K562 (cell line): ENCODE measurements around the gene AKAP3. TPM values are rescaled to one million over a fixed set of nuclear protein-coding genes. Genes with fewer than 3 reads are reported as not detected.

Experiments used
- ATAC-seq: fragments of 200-7000 bp; cut with Tn5 transposase; 3 replicates; pipeline ENCODE4 v1.9.1; 2020; ENCODE audit warnings: moderate library complexity
- BruUV-seq: library from RNA; stranded (reverse); fragments of 400-500 nt; replicated peaks from 2 replicates; lab custom pipeline; 2021; lab: Mats Ljungman, UMichigan
- CTCF ChIA-PET: fragments of 300-600 bp; formaldehyde crosslinking; extraction: SDS; loops from one replicate; lab custom pipeline; 2021; ENCODE audit warnings: low intra/inter-chr PET ratio; lab: Yijun Ruan, JAX
- POLR2A ChIA-PET: fragments of 300-600, 350-650 bp; sonication (Branson Sonifier 250); formaldehyde crosslinking; extraction: SDS; loops from one replicate; lab custom pipeline; 2021; ENCODE audit warnings: antibody characterized with exemption, inconsistent platforms; lab: Yijun Ruan, JAX
- DNase-seq, 4 experiments: peaks; one replicate each; pipeline versions ENCODE4 v3.0.0 to v3.0.0-alpha.2; 2011 to 2018; ENCODE audit warnings: low spot score in 3 of 4, mixed read lengths in 3 of 4; ENCODE audit errors: extremely low read depth in 1 of 4
- FAIRE-seq: peaks from 2 replicates; lab custom pipeline; 2011; peaks lifted over from hg19 to GRCh38; lab: Jason Lieb, UNC
- H2AFZ ChIP-seq: 2 replicates; pipeline ENCODE4 v1.6.0; 2011; ENCODE audit warnings: low read depth, low read length, control low read depth, inconsistent platforms
- H3K27ac ChIP-seq: fragments of 200-600 bp; 3 replicates; pipeline ENCODE4 v1.8.0; 2011; ENCODE audit warnings: low read depth, mild to moderate bottlenecking, control low read depth, inconsistent platforms, low read length, moderate library complexity, mixed read lengths; ENCODE audit errors: extremely low read depth
- H3K27me3 ChIP-seq, 2 experiments: fragments of 300-600 bp in 1 of 2; 2 replicates in 1 of 2; 3 replicates in 1 of 2; pipeline versions ENCODE4 v1.6.0 to v1.8.0; 2011; ENCODE audit warnings: inconsistent platforms in 2 of 2, low read length in 2 of 2, mild to moderate bottlenecking in 1 of 2, mixed read lengths in 1 of 2, moderate library complexity in 1 of 2; ENCODE audit not compliant: control insufficient read depth in 2 of 2, insufficient read depth in 2 of 2
- H3K36me3 ChIP-seq: fragments of 300-600 bp; 3 replicates; pipeline ENCODE4 v1.8.0; 2011; ENCODE audit warnings: mild to moderate bottlenecking, low read length, inconsistent platforms; ENCODE audit not compliant: control insufficient read depth, insufficient read depth
- H3K4me1 ChIP-seq, 2 experiments: fragments of 200-600 bp in 1 of 2; replicated peaks in 1 of 2; 2 replicates in 1 of 2; 3 replicates in 1 of 2; pipeline versions ENCODE4 v1.5.1 to v1.8.0; 2011; ENCODE audit warnings: inconsistent platforms in 2 of 2, low read length in 2 of 2, mild to moderate bottlenecking in 1 of 2, mixed read lengths in 1 of 2, moderate library complexity in 1 of 2; ENCODE audit not compliant: control insufficient read depth in 2 of 2, insufficient read depth in 2 of 2
- H3K4me2 ChIP-seq: 2 replicates; pipeline ENCODE4 v1.6.1; 2011; ENCODE audit warnings: low read length, control low read depth, inconsistent platforms, mixed read lengths; ENCODE audit not compliant: insufficient read depth
- H3K4me3 ChIP-seq: fragments of 200-600 bp; sonication (generic), shearing (Covaris generic); 2 replicates; pipeline ENCODE4 v1.5.1; 2016; ENCODE audit warnings: control low read depth, inconsistent platforms
- H3K79me2 ChIP-seq: fragments of 200-600 bp; 3 replicates; pipeline ENCODE4 v1.8.0; 2011; ENCODE audit warnings: low read length, inconsistent platforms; ENCODE audit not compliant: control insufficient read depth, insufficient read depth
- H3K9ac ChIP-seq, 2 experiments: 2 replicates each; pipeline versions ENCODE4 v1.6.0 to v1.6.1; 2011; ENCODE audit warnings: low read depth in 2 of 2, low read length in 2 of 2, control low read depth in 1 of 2, inconsistent platforms in 1 of 2, mild to moderate bottlenecking in 1 of 2, mixed read lengths in 1 of 2; ENCODE audit not compliant: insufficient read depth in 1 of 2
- H3K9me1 ChIP-seq: one replicate; pipeline ENCODE4 v1.6.0; 2011; ENCODE audit warnings: inconsistent platforms, mild to moderate bottlenecking, low read length, moderate library complexity; ENCODE audit not compliant: control insufficient read depth, insufficient read depth
- H3K9me3 ChIP-seq: replicated peaks from 2 replicates; pipeline ENCODE4 v1.5.1; 2011; ENCODE audit warnings: low read depth, low read length, inconsistent platforms; ENCODE audit not compliant: control insufficient read depth, insufficient read depth
- H4K20me1 ChIP-seq: replicated peaks from 2 replicates; pipeline ENCODE4 v1.6.1; 2011; ENCODE audit warnings: low read length, inconsistent platforms, mixed read lengths; ENCODE audit not compliant: control insufficient read depth, insufficient read depth
- ARID1B ChIP-seq: fragments of 450-650 bp; IDR thresholded peaks from 2 replicates; pipeline ENCODE4 v1.6.1; 2016; ENCODE audit warnings: antibody characterized with exemption, mild to moderate bottlenecking, inconsistent platforms
- ARID2 ChIP-seq: fragments of 450-650 bp; IDR thresholded peaks from 2 replicates; pipeline ENCODE4 v1.6.1; 2017; ENCODE audit warnings: antibody characterized with exemption, mild to moderate bottlenecking
- CBX1 ChIP-seq: sonication (generic); IDR thresholded peaks from 2 replicates; pipeline ENCODE4 v1.6.1; 2016; ENCODE audit warnings: antibody characterized with exemption, low read depth, mild to moderate bottlenecking
- CEBPZ ChIP-seq: fragments of 150-350 bp; IDR thresholded peaks from 2 replicates; pipeline ENCODE4 v1.6.1; 2014; ENCODE audit warnings: low read depth, mild to moderate bottlenecking, low read length, borderline replicate concordance
- CREB1 ChIP-seq, 2 experiments: sonication (generic) in 1 of 2; formaldehyde crosslinking in 1 of 2; IDR thresholded peaks; 2 replicates each; pipeline versions ENCODE4 v1.6.1 to v1.8.0; 2012 to 2022; ENCODE audit warnings: inconsistent platforms in 1 of 2, mild to moderate bottlenecking in 1 of 2, missing genetic modification reagents in 1 of 2, moderate library complexity in 1 of 2
- LEF1 ChIP-seq: fragments of 450-650 bp; IDR thresholded peaks from 2 replicates; pipeline ENCODE4 v1.6.1; 2016; ENCODE audit warnings: mild to moderate bottlenecking
- MEF2D ChIP-seq: conservative IDR thresholded peaks from 2 replicates; pipeline ENCODE4 v1.6.1; 2016; ENCODE audit warnings: low read depth, missing genetic modification characterization, missing compliant biosample characterization
- MNT ChIP-seq, 2 experiments: fragments of 450-650 bp; conservative IDR thresholded peaks; 2 replicates each; pipeline ENCODE4 v1.6.1; 2017; ENCODE audit warnings: mild to moderate bottlenecking in 2 of 2, moderate library complexity in 2 of 2
- SRSF3 ChIP-seq: fragments of 200-400 bp; formaldehyde crosslinking; IDR thresholded peaks from 2 replicates; pipeline ENCODE4 v1.6.1; 2016; ENCODE audit warnings: mild to moderate bottlenecking, low read length, moderate library complexity; ENCODE audit not compliant: insufficient read depth
- ZBTB5 ChIP-seq: fragments of 450-650 bp; IDR thresholded peaks from 2 replicates; pipeline ENCODE4 v1.6.1; 2017; ENCODE audit warnings: antibody characterized with exemption
- ZNF384 ChIP-seq: IDR thresholded peaks from 2 replicates; pipeline ENCODE4 v1.6.1; 2012; ENCODE audit warnings: low read depth, low read length, improper control_type of control experiment
- ZNF431 ChIP-seq: sonication (generic); formaldehyde crosslinking; IDR thresholded peaks from 2 replicates; pipeline ENCODE4 v1.8.0; 2022; ENCODE audit warnings: mild to moderate bottlenecking, missing genetic modification reagents
- WGBS: fragments of 100-300 bp; shearing (Covaris generic); methylation state at CpG from one replicate; pipeline ENCODE4 v1.1.6; 2016; ENCODE audit warnings: low coverage, mixed read lengths; ENCODE audit not compliant: insufficient coverage; ENCODE audit errors: missing lambda C conversion rate; 5-methylcytosine and 5-hydroxymethylcytosine counted together
- in situ Hi-C: fragments of 300-500 bp; cut with MboI; formaldehyde crosslinking; loops from 4 replicates; pipeline ENCODE4 v1.15.0; 2018; ENCODE audit warnings: inconsistent platforms, mixed read lengths
- intact Hi-C: fragments of 100-400 bp; cut with micrococcal nuclease; formaldehyde crosslinking; loops from 2 replicates; pipeline ENCODE4 v1.14.2; 2022
- polyA plus RNA-seq, 8 experiments: library from polyadenylated mRNA; depleted of rRNA in 4 of 8; stranded (reverse) in 5 of 8; unstranded in 3 of 8; fragments of >200 nt; fragmentation: Nextera tagmentation in 2 of 8; fragmentation: Illumina TruSeq in 1 of 8; extraction: Ambion mirVana in 2 of 8; extraction: Trizol in 1 of 8; gene quantifications; 2 replicates each; pipeline versions ENCODE4 v1.2.1 to v1.2.3, GENCODE V29; 2011 to 2014; ENCODE audit warnings: inconsistent platforms in 1 of 8, missing spikeins in 1 of 8
- total RNA-seq, 7 experiments: library from RNA; depleted of rRNA in 6 of 7; stranded (reverse); fragments of >200 nt in 6 of 7; fragmentation: Illumina TruSeq in 2 of 7; extraction: Trizol in 2 of 7; gene quantifications; 2 replicates each; pipeline versions ENCODE4 v1.2.1 to v1.2.3, GENCODE V29; 2011 to 2021; ENCODE audit warnings: low replicate concordance in 1 of 7

Gene AKAP3
- total and polyA plus RNA-seq, 9 of the 15 experiments (the other 6 are each of a cell fraction or from before 2014, with no cell fraction given), result 0.17 to 2.8 (median 0.43) TPM

- TF ChIP-seq ARID2 (no peak), CEBPZ (no peak), ZNF431 (CRISPR knock-in tag) (no peak), ARID1B (no peak), ZNF384 (no peak), SRSF3 (no peak), LEF1 (no peak)
Observed at GRCh38 chr12:4584281-4584680, 64.6 kb downstream of the AKAP3 start (continued).

- Histone ChIP-seq H3K36me3 (no peaks in the 10 kb centered on the region), H3K27ac (no peak overlapping the region), H2AFZ (no peak overlapping the region), H3K4me3 (no peak overlapping the region), H3K27me3 (peaks cover 2 to 24% of the 10 kb centered on the region in 2 experiments; a peak in 3 of 5 replicates), H3K4me2 (no peak overlapping the region), H3K79me2 (no peaks in the 10 kb centered on the region), H3K9me1 (no peaks in the 10 kb centered on the region), H3K4me1 (no peaks in the 10 kb centered on the region), H3K9ac (no peak overlapping the region), H4K20me1 (no peaks in the 10 kb centered on the region), H3K9me3 (no peaks in the 10 kb centered on the region)
- in situ Hi-C loops, result no loop called here
- intact Hi-C loops, result no loop called here
- CTCF ChIA-PET, result no interaction called here
- WGBS, result 0% methylated on average over 2 of the region's 3 CpGs
- no peak for FAIRE-seq
- POLR2A ChIA-PET, result no interaction called here
- ATAC-seq, result no peak
- no TSS peak for BruUV-seq
- no peak for DNase-seq
- TF ChIP-seq CREB1 (IDR thresholded peaks at IDR 0.05) (no peak), CREB1 (CRISPR knock-in tag; IDR thresholded peaks at IDR 0.05) (no peak), MEF2D (tag) (no peak), ZBTB5 (no peak), MNT (conservative IDR thresholded peaks at IDR 0.05) (no peak), CBX1 (no peak), ZNF384 (no peak)
Observed at GRCh38 chr12:4580281-4580688, 68.6 kb downstream of the AKAP3 start.
